HG02678 (cell line): ENCODE measurements around the gene YPEL1.
"Not testable (repeated sequence)": the region's sequence is repeated elsewhere in the genome, so short reads cannot be mapped to it uniquely, and the experiment has no call there.

Experiments
- ATAC-seq: cut with Tn5 transposase; IDR thresholded peaks from one replicate; pipeline ENCODE4 v1.9.1; 2021; ENCODE audit warnings: mild to moderate bottlenecking, moderate library complexity; ENCODE audit not compliant: unreplicated experiment

Gene YPEL1

DNA sequence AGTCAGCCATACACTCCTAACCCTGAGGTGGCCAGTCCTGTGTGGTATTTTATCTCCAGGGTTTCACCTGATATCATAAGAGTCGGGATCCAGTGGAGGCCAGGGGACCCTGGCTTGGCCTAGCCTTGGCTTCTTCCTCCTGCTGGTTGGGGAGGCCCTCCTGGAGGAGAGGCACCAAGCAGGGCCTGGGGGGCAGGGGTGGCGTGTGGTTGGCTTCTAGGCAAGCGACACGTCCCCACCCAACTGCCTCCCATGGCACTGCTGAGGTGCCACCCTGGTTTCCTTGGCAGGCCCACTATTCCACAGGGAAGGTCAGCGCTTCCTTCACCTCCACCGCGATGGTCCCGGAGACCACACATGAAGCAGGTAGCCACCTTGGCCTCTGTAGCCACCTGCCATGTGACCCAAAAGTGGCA, 49.4 kb downstream of the YPEL1 start:
- no peak for ATAC-seq

DNA sequence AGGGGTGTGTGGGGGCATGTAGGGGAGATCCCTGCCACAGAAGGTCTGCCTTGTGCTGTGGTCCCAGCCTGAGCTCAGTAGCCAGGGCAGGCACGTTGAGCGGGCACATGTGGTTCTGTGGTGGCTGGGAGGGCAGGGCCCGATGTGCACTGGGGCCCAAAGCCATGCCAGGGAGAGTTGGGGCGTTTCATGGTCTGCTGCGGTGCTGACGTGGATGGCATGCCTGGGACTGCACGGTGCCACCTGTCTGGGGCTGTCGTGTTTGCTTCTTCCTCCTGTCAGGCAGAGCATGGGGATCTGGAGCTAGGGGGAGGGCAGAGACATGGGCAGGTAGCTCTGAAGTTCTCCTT, 50.5 kb downstream of the YPEL1 start:
- no peak for ATAC-seq

DNA sequence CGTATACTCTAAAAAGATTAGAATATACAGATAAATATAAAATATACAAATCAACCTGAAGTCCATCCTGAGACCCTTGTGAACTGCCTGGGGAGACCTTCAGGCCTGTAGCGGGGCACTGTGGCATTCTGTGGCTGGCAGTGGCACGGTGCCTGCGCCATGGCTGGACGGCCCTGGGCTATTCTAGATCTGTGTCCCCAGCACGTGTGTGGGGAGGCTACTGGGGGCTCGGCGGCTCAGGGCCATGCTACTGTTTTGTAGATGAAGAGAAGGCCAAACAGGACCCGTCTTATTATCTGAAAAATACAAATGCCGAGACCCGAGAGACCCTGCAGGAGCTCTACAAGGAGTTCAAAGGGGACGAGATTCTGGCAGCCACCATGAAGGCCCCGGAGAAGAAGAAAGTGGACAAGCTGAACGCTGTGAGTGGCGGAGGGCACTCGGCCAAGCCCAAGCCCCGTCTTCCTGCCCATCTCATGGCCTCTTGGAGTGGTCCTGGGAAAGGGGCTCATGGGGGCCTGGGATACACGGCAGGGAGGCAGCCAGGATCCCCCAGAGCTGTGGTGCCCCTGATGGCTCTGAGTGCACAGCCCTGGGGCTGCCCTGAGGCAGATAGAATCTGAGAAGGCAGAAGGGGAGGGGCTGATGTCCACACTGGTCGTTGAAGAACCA, 51.0 kb downstream of the YPEL1 start:
- ATAC-seq, result no peak

DNA sequence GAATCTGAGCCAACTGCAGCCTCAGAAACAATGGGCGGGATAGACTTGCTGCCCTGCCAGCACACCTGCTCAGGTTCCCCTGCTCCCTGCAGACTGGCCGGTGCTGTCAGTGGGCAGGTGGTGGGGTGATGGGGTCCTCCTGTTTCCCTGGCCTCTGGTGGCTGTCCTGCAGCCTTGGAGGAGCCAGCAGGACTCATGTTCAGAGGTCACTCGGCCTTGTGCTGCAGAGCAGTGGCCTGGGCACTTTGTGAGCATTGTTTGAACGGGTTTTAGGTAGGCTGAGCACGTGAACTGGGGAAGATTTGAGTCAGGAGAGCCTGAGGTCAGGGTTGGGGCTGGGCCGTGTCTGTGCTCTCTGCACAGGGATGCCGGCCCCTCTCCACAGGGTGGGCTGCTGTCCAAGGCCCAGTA, 52.2 kb downstream of the YPEL1 start:
- no peak for ATAC-seq

DNA sequence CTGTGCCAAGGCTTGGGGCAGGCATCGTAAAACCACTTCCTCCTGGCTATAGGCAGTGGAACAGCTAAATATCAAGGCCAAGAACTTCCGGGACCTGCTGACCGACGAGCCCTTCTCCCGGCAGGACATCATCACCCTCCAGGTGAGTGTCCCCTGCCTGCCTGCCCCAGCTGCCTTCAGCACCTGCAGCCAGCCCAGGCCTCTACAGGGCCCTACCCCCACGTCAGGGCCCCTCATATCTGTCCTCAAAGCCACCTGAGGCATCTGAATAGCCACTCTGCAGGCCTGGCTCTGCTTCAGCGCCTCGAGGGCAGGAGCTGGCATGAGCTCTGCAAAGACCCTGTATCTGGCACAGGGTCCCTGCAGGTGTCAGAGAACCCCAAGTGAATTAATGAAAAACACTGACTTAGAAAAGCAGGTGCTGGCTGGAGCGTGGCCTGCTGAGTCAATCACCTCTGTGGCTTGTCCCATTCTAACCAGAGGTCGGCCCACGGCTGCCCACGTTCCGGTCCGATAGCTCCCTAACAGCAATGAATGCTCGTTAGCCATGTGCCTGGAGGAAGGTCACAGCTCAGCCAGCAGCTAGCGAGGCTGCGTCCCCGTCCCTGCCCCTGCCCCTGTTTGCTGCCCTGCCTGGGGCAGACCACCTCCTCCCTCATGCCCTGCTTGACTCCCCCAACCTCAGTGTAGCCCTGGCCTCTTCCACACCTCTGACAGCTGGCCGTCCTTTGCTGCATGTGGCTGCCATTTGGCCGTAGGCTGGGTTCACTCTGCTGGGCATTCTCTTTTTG, 53.0 kb downstream of the YPEL1 start:
- no peak for ATAC-seq

DNA sequence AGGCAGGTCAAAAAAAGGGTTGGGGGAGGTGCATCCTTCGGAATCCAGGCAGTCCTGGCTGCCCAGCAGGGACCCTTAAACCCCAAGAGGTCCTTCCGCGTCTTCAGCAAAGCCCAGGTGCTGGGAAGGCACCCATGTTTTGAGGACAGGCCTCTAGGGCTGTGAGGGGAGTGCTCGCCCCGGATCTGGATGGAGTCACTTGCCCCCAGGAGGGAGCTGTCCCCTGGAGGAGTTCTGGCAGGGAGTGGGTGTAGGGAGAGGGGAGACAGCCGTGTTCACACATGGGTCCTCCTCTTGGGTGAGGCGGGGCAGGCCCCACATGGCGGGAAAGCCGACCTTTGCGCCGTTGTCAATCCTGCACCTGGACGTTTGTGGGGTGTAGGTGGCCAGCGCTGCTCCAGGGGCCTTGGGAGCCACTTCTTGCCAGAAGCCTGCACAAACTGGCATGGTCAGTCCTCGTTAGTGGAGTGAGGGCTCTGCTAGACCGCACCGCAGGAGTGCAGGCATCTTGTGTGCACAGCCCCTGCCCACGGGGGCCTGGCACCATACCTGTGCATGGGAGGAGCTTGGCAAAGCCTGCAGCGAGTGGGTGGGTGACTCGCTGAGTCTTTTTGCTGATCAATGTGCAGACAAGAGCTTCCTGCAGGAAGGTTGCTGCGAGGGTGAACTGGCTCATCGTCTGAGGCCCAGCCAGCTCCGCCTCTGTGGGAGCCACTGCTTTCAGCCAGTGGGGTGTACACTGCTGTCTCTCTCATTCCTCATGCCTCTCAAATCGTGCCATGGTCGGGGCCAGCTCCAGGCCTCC, 53.8 kb downstream of the YPEL1 start:
- ATAC-seq, result no peak

DNA sequence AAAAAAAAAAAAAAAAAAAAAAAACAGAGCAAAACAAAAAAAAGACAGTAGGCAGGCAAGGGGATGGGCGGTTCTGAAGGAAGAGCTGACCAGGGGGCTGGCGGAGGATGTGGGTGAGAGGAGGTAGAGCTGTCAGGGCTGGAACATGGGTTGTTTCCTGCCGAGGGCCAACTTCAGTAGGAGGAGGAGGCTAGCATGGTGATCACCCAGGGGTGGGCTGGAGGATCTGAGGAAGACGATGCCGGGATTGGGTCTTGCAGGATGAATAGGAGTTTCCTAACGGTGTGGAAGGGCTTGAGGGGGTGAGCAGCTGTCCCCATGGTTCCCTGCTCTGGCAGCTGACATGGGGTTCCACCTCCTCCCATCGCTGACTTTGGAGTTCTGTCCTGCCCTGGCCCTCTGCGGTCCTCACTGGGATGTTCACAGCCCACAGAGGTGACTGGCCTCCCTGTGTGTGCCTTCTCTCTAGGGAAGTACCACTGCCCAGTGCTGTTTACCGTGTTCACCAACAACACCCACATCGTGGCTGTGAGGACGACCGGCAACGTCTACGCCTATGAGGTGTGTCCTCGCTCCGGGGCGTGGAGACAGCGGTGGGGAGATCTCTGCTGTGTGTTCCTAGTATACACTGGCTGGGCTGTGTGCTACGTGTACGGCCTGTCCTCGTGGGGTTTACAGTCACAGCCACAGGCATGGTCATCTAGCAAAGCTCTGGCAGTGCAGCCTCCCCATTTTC, 54.6 kb downstream of the YPEL1 start:
- ATAC-seq, result no peak

DNA sequence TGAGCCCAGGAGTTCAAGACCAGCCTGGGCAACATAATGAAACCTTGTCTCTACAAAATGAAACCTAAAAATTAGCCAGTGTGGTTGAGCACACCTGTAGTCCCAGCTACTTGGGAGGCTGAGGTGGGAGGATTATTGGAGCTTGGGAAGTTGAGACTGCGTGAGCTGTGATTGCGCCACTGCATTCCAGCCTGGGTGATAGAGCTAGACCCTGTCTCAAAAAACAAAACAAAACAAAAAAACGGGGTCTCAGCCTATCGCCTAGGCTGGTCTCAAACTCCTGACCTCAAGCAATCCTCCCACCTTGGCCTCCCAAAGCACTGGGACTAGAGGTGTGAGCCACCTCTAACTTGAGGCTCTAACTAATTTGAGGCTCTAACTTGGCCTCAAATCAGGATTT, 56.2 kb downstream of the YPEL1 start:
- ATAC-seq, result no peak

DNA sequence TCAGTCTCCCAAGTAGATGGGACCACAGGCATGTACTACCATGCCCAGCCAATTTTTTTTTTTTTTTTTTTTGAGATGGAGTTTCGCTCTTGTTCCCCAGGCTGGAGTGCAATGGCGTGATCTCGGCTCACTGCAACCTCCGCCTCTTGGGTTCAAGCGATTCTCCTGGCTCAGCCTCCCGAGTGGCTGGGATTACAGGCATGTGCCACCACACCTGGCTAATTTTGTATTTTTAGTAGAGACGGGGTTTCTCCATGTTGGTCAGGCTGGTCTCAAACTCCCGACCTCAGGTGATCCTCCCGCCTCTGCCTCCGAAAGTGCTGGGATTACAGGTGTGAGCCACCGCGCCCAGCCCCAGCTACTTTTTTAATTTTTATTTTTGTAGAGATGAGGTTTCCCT, 56.8 kb downstream of the YPEL1 start:
- ATAC-seq, result not testable (repeated sequence)

DNA sequence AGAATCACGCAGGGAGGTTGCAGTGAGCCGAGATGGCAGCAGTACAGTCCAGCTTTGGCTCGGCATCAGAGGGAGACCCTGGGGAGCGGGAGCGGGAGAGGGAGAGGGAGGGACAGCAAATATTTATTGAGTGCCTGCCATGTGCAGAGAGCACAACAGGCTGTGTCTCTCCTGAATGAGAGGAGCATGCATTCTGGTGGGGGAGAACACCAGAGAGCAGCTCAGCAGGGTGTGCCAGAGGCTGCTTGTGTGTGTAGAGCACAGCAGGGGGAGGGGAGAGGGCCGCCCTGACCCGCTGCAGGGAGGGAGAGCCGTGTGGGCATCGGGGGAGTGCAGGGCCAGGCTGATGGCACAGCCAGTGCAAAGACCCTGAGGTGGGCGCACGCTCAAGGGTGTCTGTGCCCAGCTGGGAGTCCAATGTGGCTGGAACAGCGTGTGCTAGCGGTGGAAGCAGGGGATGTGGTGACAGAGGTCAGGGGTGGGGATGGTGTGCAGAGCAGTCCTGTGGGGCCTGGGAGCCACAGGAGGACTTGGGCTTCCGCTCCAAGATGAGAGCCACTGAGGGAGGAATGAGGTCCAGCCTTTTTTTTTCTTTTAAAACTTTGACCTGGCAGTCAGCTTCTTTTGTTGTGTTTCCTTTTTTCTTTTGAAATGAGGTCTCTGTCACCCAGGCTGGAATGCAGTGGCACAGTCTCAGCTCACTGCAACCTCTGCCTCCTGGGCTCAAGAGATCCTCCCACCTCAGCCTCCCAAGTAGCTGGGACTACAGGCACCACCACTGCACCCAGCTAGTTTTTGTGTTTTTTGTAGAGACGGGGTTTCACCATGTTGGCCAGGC, 57.8 kb downstream of the YPEL1 start:
- ATAC-seq, result no peak

DNA sequence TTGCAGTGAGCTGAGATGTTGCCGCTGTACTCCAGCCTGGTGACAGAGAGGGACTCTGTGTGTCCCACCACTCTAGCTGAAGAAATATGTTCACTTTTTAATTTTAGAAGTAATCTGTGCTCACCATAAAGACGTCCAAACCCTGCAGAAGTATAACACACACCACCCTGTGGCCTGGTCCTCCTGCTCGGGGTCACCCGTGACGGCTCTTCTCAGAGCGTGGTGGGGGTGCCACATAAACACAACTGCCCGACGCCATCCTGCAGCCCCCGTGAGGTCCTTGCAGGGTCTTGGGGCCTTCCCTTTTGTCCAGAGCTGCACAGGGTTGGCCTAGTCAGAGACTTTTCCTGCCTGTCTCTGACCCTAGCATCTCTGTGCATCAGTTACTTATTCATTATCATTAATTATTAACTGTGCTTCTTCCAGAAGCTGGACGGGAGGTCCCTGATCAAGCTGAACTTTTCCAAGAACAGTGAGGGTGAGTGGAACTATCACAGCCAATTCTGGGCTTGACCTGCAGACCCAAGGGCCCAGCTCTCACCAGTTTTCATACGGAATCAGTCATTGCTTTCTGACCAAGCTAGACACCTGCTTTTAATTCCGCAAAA, 60.9 kb downstream of the YPEL1 start:
- ATAC-seq, result no peak

DNA sequence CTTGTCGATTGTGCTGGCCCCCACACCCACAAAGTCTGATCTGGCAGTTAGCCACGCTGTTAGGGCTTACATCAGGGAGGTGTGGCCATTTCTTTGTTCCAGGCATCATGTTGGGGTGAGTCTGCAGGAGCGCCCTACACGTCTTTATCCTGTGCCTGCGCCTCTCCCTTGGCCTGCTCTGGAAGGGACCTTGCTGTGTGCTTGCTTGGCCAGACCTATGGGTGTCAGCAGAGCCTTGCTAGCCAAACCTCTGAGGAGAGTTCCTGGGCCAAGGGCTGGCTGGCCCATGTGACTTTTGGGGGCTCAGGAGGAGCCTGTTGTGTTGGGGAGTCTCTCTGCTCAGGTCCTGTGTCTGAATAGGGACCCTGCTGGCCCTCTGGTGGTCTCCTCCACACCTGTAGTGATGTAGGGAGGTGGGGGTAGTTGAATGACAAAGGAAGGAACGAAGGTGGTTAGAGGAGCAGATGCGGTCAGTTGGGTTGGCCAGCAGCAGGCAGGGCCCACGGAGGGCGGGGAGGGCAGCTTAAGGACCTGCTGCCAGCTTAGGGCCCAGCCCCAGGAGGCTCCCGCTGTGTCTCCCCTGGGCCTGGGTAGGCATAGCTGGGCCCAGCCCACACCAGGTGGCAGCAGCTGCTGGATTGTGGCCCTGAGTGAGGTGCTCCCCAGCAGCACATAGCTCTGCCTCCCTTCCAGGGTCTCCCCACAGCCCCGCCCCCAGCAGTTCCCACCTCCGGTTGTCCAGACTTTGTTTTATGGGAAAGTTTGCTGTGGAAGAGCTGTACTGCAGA, 61.9 kb downstream of the YPEL1 start:
- ATAC-seq, result no peak

DNA sequence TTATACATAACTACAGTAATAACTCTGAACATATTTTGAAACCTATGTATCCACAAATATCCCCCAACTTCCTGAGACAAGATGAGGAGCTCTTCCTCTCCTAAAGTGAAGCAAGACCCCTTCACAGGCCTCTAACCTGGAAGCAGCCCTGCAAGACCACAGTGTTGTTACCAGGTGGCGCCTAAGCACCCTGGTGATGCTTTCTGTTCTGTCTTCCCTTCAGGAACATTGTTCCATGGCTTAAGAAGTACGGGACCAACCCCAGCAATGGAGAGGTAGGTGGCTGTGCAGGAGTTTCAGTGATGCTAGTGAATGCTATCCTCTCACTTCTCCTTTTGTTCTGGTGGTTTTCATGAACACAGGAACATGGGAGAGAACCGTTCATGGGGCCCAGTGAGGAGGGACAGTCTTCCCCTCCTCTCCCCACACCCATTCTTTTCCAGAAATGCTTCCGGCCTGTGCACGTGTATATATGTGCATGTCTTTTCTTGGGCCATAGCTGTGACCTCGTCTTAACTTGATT, 63.4 kb downstream of the YPEL1 start:
- no peak for ATAC-seq

DNA sequence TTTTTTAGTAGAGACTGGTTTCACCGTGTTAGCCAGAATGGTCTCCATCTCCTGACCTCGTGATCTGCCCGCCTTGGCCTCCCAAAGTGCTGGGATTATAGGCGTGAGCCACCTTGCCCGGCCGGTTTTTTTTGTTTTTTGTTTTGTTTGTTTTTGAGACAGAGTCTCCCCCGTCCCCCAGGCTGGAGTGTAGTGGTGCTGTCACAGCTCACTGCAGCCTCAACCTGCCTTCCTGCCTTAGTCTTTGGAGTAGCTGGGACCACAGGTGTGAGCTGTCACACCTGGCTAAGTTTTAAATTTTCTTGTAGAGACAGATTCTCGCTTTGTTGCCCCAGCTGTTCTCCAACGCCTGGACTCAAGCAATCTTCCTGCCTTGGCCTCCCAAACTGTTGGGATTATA, 66.6 kb downstream of the YPEL1 start:
- ATAC-seq, result no peak

DNA sequence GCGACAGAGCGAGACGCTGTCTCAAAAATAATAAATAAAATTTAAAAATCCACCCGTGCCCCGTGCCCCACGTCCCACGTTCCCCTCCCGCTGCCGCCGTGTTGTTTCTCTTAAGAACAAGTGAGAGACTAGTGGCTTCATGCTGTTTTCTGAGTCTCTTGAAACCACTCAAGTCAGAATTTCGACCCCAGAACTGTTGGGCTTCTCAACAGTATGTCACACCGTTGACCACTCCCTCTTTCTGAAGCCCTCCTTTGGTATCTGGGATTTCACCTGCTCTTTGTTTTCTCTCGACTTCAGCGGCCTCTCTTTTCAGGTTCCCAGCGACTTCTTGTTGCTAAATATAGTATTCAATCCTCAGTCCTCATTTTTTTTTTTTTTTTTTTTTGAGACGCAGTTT, 68.8 kb downstream of the YPEL1 start:
- ATAC-seq, result no peak

DNA sequence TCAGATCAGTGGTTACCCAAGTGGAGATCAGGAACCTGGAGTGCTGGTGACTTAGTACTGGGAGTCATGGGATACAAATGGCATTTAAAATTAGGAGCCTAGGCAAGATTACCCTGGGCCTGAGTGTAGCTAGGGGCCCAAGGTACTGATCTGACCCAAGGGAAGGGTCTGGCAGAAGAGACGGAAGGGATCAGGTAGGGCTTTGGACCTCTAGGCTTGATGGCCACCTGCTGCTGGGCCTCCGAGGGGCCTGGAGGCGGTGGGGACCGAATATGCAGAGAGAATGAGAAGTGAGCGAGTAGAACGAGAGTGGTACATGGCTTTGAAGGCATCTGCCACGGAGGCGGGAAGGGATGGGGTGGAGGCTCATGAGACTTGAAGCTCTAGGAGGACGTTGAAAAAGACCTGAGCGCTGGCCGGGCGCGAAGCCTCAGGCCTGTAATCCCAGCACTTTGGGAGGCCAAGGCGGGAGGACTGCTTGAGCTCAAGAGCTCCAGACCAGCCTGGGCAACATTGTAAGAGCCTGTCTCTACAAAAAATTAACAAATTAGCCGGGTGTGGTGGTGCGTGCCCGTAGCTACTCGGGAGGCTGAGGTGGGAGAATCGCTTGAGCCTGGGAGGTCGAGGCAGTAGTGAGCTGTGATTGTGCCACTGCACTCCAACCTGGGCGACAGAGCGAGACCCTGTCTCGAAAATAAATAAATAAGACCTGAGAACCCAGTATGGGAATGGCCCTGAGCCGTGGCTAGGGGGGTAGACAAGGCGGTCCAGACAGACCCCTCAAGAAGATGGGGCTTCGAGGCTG, 70.3 kb downstream of the YPEL1 start:
- no peak for ATAC-seq

DNA sequence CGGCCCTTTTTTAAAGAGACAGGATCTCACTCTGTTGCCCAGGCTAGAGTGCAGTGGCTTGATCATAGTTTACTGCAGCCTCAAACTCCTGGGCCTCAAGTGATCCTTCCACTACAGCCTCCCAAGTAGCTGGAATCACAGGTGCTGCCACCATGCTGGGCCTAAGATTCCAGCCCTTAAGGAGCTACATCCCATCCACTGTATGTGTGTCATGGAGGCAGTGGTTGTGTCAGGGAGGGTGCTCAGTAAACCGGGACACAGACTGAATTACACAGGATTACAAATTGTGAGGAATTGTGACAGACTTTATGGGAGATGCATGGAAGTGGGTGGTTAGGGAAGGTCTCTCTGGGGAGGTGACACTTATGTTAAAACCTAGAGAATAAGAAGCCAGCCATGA, 71.9 kb downstream of the YPEL1 start:
- ATAC-seq, result no peak

DNA sequence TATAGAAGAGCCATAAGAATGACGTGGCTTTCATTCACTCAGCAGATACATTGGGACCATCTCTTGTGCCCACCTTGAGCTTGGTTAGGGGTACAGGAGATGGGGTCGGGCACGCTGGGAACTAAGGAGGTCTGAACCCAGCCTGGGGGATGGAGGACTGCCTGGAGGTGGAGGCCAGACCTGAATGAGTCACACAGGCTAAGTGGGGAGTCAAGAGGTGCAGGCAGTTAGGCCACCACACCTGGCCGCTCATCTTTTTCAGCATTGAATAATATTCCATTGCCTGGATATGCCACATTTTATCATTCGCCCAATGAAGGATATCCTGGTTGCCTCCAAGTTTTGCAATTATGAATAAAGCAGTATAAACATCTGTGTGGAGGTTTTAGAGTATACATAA, 73.6 kb downstream of the YPEL1 start:
- no peak for ATAC-seq
